Fibroblast of skin of abdomen (primary cell): Measurements from ENCODE around the gene GPR139. TPM values are rescaled to one million over a fixed set of nuclear protein-coding genes. Genes with fewer than 3 reads are reported as not detected.

Experiments used
- DNase-seq: peaks from one replicate; pipeline ENCODE4 v3.0.0-alpha.2; 2013
- polyA plus RNA-seq, 2 experiments: library from polyadenylated mRNA; unstranded; fragments of 120-200 nt; gene quantifications; one replicate each; pipeline ENCODE4 v1.2.1, GENCODE V29; 2013; ENCODE audit not compliant: insufficient read length in 2 of 2

Gene GPR139
- polyA plus RNA-seq (2013, experiment 1 of 2; ENCODE audit: insufficient read length), result not detected
- polyA plus RNA-seq (2013, experiment 2 of 2; ENCODE audit: insufficient read length), result not detected

DNA sequence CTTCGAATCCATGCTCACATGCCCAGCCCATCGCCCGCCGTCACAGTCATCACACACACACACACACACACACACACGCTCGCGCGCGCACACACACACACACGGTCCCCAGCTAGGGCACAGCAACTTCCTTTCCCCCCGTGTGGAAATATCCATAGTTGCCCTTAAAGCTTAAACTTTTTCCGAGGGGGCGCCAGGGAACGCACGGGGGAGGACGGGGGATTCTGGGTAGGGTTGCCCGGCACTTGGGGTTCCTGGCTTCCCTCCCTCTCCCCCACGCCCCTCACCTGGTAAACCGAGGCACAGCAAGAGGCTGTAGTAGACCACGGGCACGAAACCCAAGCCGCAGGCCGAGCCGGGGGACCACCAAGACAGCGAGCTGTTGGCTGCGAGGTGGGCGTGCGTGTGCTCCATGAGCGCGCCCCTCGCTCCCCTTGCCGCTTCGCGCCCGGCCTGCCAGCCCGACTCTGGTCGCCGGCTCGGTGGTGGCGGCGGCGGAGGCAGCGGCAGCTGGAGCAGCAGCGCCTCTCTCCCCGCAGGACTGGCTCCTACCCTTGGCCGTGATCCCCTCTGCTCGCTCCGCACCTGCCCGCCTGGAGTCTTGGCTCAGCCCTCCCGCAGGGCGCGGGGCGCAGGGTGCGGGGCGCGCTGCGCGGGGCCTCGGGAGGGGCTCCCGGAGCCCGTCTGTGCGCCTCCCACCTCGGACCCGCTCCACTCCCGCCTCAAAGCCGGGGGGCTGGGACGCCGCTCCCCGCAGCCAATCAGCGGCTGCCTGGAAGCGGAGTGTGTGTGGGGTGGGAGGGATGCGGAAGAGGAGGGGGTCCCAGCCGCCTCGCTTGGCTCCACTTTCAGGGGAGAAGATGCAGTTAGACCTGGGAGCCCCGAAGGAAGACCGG is at the start of gene GPR139:
Gene GPR139, minus strand, starts transcription at position 688 of the 896 bp plus-strand sequence. Its CDS starts 274 bp downstream, at position 414.
- no peak for DNase-seq

DNA sequence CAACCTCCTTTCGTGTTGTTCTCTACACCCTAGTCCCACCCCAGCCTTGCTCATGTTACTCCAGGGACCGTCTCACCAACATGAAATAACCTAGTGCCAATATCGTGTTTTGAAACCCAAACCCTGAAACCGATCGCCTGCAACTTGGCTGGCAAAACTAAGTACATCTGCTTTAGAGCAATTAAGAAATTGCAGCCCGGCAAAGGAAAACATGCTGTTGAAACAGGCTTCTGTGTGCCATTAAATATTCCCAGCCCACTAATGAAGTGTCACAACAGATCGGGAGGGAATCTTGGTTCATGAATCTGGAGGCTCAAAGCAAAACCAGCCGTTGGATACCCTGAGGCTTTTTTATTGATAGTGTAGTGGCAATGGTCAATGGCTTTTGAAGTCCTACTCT is 48.3 kb upstream of the GPR139 start:
- DNase-seq, result no peak

DNA sequence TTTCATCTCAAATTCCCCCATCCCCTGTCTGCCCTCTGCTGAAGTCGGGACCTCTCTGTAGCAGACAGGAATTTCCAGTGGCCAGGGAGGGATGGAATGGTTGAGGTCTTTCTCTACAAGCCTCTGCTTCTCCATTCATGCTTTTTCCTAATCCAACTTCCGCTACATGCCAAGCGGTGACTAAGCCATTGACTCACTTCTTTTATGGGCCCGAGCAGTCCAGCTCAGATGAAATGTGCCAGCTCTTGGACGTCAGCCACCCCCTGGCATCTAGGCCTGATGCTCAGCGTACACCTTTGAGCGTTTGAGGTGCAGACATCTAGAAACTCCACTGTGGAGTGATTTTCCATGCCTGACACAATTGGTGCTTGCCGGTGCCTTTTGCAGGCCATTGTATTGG is 40.7 kb upstream of the GPR139 start:
- DNase-seq, result no peak

DNA sequence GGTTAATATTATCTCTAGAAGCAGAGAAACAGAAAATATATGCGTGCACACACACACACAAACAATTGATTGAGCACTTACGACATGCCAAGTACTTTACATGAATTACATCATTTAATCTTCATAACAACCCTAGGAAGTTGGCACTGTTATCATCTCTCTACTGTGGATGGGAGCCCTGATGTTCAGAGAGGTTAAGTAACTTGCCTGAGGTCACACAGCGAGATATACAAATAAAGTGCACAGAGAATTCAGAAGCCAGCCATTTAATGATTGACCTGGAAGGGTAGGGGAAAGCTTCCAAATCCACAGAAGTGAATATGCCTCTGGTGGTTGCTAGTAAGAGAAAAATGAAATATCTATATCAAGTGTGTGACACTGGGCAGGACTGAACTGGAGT is 37.5 kb upstream of the GPR139 start:
- DNase-seq, result no peak

DNA sequence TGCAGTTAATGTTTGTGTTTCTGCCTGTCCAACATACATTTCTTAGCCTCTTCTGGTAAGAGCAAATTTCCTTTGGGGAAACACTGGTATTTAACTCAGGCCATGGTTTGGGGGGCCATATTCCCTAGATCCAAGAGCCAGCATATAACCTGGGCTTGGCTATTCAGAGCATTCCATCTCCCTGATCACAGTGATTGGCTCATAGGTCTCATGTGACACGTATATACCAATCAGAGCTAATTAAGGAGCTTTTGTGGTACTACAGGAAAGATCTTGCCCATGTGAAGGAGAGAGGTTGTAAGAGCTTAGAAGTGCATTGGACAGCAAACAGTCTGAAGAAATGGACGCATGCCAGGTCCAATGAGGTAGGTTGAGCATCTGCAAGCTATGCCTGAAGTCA is 33.4 kb upstream of the GPR139 start:
- DNase-seq, result no peak

DNA sequence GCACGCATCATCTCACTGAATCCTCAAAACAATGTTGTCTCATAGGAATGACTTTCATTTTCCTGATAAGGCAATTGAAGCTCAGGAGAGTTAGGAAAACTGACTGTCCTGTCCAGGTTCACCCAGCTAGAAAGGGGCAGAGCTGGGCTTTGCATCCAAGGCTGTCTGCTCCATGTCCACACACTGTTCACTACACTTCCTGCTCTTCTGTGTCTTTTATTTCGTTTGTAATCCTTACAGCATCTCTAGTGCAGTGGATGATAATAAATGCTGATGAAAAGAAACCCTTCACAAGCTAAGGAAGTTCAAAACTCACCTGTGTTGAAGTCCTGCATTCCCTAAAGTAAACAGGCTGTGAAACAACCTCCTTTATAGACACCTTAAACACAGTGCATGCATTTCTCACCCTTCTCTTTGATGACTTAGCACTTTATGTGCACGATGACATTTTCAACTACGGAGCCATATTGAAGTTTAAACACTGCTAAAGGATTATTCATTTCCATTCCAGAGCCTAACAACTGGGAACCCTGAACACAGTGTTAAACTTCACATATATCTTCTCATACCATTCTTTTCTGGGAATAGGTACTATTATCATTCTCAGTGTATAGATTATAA is 31.0 kb upstream of the GPR139 start:
- no peak for DNase-seq

DNA sequence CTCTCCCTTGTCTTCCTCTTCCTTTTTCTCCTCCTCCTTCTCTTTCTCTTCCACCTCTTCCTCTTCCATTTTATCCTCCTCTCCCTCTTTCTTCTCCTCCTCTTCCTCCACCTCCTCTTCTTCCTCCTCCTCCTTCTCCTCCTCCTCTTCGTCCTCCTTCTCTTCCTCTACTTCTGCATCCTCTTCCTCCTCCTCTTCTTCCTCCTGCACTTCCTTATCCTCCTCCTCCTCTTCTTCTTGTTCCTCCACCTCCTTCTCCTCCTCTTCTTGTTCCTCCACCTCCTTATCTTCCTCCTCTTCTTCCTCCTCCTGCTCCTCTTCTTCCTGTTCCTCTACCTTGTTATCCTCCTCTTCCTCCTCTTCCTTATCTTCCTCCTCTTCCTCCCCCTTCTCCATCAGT is 28.8 kb upstream of the GPR139 start:
- DNase-seq, result no peak

DNA sequence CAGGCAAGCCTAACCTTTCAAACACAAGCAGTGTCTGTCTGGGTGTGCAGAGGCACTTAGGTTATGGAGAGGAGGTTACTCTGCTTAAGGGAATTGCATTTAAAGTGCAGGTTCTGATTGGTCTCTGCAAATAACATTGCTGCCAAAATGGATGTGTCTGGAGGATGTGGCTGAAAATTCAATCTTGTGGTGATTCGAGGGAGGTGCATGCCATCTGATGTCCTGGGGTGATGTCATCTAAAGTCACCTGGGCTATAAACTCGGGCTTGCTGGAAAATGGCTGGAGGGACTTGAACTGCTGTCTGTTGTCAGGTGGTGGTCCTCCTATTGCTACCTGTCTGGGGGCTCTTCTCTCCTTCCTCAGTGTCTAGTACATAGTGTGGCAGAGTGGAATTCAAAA is 28.3 kb upstream of the GPR139 start:
- no peak for DNase-seq

DNA sequence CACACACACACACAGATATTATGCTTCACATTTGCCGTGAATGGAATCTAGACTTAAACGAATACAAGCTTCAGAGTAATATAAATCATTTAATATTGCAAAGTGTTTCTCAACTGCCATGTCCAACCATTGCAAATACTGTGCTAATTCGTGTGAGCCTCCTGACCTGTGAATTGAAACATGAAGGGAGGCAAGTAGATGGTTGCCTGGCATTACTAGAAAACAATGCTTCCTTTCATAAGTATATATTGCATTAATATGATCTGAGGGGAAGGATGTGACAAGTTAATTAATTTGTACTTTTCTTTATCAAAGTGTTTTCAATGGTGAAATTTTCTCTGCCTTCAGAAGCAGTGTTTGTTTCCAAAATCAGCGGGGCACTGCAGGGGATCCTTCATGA is 25.7 kb upstream of the GPR139 start:
- DNase-seq, result no peak

DNA sequence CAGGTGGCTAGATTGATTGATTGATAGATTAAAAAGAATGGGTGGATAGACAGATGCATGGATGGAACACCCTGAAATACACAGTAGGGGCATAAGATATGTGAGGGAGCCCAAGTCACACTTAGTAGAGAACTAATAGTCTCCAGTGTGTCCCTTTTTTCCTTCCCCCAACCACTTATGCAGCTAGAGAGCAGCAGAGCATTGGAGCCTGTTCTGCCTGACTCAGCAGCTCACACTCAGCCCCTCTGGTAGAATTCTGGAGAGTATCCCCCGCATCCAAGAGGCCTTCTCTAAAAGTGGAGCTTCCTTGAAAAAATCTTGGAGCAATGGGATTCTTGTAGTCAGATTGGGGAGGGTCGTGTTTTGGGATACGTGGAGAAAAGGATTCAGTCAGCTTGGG is 20.5 kb upstream of the GPR139 start:
- no peak for DNase-seq

DNA sequence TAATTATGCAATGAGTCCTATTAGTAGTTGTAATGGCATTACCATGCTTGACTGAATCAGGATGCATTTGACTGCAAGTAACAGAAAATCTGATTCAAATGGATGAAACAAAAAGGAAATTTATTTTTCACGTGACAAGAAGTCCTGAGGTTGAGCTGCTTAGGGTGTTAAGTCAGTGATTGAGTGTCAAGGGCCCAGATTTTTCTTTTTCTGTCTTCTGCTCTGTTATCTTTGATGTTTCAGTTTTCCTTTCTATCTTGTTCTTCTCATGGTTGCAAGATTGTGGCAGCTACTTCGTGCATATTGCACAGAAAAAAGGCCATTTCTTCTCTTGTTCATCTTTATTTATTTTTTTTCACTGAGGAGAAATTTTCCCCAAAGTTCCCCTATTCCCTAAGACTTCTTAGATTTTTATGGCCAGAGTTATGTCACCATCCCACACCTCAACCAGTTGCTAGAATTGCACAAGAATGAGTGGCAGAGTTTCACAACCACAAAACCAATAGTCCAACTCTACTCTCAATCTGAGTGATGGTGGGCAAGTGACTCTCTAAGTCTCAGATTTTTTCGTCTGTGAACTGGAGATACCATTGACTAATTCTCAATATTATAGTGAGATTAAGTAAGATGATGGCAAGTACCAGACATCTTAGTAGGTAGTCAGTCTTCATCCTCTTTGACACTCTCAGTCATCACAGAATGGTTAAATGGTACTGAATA is 15.7 kb upstream of the GPR139 start:
- DNase-seq, result no peak

DNA sequence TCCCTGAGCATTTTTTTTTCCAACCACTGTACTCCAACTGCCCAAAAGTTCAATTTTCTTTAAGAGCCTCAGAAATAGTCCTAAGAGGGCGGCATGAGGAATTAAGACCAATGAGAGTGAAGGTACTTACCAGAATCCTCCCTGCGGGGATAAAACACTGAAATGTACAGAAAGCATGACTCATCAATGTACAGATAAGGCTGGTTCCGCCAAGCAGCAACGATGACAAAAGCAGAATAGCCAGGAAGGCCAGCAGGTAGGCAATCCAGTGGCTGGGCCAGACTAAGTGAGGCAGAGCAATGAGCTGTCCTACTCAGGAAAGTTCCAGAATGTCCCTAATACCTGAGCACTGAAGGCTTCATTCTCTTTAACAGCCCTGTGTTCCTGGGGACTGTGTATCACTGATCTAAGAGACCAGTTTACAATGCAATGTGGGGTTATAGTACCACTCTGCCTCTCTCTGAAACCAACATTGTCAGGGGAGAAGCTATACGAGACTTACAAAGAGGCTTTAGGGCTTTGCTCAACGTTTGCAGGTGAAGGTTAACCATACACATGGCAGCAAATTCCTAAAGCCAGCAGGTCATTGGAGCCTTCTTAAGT is 11.0 kb upstream of the GPR139 start:
- DNase-seq, result no peak

DNA sequence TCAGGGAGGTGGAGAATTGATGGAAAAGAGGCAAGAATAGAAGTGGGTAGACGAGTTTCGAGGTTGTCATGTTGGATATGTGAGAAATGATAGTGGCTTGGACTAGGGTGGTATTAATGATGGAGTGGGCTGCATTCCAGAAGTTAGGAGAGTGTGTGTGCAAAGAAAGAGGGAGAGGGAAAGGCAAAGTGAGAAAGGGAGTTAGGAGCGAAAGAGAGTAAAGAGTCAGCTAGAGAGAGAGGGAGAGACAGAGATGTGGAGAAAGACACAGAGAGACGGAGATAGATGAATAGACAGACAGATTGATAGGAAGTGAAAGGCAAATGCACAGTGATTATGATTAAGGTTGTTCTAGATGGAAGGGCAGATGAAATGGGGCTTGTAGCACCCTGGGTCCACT is 5.4 kb upstream of the GPR139 start:
- no peak for DNase-seq

DNA sequence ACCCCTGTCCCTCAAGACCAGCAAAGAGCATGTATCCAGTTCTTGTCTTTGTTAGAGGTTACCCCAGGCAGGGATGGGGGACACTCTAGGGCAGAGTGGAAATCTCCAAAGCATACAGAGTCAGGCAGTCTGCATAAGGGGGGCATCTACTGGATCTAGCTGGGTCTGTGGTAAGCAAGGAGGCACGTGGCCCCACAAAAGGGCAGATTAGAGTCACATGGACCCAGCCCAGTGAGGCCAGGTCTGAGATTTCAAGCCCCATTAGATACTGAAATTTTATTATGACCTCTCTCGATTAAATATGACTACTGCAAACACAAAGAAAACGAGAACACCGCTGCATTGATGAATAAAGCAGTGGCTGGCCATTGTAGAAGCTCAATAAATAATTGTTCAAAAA is 1.6 kb upstream of the GPR139 start:
- no peak for DNase-seq

DNA sequence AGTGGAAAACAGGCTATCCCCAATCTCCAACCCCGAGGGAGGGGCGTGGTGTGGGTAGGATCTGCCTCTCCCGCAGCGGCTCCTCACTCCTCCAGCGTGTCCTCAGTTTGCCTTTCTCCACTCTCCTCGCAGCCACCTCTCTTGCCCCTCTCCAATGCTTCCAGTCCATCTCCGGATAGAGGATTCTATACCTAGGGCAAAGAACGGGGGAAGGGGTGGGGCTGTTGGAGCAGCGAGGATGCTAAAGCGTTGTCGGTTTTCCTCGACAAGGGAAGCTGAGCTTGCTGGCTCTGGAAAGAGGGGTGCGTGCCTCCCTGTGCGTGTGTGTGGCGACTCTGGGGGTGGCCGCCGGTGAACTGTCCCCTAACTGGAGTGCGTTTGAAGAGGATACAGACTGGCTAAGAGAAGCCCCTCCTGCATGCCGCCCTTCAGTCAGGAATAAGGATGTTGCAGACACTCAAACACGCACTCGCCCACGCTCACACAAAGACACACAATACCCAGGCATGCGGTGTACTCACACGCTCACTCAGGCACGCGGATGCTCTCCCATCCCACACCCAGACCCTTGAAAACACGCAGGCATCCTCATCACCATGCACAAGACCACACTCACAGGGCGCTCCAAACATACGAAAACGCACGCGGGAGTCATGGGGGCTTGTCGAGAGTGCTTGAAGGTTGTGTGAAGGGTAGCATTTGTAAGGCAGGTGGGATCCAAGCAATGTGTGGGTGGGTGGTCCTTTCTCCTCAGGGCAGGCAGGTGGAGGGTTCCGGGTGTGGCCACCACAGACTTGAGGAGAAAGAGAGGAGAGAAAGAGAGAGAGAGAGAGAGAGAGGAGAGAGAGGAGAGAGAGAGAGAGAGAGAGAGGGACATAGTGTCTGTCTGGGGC is 655 bp upstream of the GPR139 start:
- DNase-seq, result no peak

DNA sequence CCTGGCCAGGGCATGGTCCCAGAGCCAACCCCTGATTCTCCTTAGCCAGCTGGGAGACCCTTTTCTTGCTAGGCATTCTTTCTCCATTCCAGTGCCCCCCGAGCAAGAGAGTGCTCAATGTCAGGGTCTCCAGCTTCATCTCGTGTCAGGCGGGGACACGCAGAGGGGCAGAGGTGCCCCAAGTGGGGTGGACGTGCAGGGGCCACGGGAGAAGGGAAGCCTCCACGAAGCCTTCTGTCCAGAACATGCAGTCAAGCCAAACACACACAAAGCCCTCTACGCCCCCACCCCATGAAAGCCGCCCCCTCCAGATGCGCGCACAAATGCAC is 852 bp downstream of the GPR139 start:
- no peak for DNase-seq

DNA sequence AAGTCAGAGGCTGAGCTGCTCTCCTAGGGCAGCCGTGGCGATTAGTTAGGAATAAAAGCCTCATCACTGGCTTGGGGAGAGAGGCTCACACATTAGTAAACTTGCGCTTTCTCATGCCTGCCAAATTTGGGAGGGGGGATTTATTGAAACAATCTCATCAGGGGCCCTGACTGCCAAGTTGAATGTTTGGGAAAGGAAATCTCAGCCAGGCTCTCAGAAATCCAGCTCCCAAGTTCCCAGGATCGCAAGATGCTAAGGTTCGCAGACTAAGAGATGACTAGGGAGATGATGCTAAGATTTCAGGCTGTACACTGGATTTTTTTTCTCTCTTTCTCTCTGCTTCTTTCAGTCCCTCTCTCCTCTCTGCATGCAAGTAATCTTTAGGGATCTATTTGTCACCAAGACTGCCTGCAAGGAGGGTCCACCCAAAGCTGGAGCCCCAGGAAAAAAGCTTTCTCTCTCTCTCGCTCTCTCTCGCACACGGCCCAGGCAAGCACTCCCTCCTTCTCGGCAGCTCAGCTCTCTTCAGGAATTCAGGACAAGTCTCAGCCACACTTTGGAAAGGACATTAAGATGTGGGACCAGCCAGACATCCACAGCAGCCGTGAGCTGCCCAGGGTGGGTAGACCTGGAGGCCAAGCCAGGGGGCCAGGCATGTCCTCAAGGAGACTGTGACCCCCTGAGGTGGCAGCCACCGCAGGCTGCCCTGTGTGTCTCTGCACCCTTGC is 1.4 kb downstream of the GPR139 start:
- DNase-seq, result no peak

DNA sequence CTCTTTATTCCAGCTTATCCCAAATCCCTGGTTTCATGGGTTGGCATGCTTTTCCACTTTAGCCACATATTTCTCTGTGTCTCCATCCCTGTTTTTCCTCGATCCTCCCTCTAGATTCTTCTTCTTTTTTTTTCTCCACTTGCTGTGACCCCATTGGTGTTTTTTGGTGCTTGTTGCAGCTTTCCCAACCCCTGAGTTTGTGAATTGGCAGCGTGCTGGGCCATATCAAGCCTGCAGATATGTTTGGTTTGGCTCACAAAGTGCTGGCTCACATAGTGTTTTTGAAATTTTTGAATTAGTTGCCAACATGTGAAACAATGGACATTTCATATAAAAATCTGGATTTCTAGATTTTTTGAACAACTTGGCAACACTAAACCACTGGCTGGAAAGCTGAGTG is 8.8 kb downstream of the GPR139 start:
- DNase-seq, result no peak

DNA sequence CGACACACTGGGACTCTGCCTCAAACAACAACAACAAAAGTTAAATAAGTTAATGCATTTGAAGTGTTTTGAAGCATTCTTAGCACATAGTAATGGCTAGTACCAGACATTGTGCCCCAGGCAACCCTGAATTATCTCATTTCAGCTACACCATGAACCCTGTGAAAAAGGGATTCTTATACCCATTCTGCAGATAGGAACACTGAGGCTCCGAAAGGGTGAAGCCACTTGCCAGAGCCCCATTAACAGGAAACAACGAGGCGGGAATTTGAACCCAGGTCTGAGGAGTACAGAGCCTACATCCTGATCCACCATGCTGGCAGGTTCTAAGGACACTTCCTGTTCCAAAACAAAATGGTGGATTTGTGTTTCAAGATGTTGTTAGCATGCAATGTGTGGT is 9.2 kb downstream of the GPR139 start:
- DNase-seq, result no peak

DNA sequence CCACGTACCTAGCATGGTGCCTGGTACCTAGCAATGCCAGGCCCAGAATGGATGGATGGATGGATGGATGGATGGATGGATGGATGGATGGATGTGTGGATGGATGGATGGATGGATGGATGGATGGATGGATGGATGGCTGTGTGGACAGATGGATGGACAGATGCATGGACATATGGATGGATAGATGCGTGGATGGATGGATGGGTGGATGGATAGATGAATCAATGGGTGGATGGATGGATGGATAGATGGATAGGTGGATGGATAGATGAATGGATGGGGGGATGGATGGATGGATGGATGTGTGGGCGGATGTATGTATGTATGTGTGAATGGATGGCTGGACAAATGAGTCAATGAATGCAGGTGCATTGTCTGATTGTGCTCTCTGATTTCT is 12.6 kb downstream of the GPR139 start:
- no peak for DNase-seq

DNA sequence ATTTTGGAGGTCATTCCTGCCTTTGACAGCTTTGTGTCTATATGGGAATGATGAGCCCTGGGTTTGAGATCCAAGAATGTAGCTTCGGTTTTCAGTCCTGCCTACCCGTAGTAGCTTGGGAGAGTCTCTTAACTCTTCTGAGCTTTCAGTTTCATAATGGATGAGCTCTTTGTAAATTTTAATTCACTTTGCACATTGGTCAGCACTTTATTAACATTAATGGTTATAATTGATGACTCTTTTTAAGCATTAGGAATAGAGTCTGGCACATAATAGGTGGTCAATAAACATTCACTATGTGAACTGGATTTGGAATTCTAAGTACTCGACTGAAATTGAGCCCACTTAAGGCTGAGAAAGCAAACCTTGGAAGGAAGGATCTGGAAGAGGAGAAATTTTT is 17.3 kb downstream of the GPR139 start:
- DNase-seq, result no peak
